ENCODE data around the gene TBC1D5. TPM values are rescaled to one million over a fixed set of nuclear protein-coding genes. Genes with fewer than 3 reads are reported as not detected.

TBC1D5 gene
- total RNA-seq, 1 experiment from 2014 or later: 36.4 TPM

DNA sequence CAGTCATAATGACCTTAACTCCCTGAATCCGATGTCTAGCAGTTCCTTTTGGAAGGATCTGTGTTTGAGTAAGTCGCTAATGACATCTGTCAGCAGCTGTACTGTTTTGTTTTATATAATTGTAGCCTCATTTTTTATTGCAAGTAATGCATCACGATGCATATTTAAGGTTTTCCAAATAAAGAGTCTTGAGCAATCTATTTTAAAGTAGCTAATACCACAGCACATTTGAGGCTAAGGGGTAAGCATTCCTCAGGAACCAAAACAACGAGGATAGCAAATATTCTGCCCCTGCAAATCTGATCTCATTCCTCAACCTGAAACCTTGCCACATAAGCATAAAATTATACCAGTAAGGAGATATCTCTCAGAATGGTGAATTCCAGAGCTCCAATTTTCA is 98.7 kb downstream of the TBC1D5 start:
- no TSS peak for BruUV-seq (replicated peaks)
- H3K4me1 Mint-ChIP-seq (ENCODE audit: low read depth, unreplicated experiment): peaks cover 8% of the 10 kb centered on the region
- CTCF ChIA-PET: no interaction called here

DNA sequence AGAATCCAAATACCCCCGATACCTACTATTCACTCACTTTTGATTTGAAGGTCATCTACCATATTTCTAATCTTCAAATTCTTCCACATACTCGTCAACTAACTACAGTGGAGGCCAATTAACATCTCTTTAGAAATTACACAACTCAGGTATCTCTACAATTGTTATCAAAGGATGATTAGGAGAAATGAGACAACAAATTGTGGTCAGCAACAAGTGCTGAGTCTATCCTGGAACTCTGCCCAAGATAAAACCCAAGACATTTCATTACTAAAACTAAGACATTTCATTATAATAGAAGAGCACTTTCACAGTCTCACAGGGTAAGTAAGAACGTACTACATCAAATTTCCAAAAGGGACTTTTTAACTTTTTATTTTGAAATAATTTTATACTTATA is 100.0 kb downstream of the TBC1D5 start:
- no peaks in the 10 kb centered on the region for H3K27me3 ChIP-seq (replicated peaks; ENCODE audit: control insufficient read depth, insufficient read depth, low read length)
- H3K9me3 ChIP-seq: no peaks in the 10 kb centered on the region
- Mint-ChIP-seq H3K4me1 (ENCODE audit: low read depth, unreplicated experiment) (peaks cover 8% of the 10 kb centered on the region), H3K27ac (ENCODE audit: unreplicated experiment) (no peak overlapping the region), H3K36me3 (ENCODE audit: insufficient read depth, unreplicated experiment) (no peaks in the 10 kb centered on the region), H3K4me3 (ENCODE audit: unreplicated experiment) (no peak overlapping the region), H3K27me3 (ENCODE audit: insufficient read depth, unreplicated experiment) (no peaks in the 10 kb centered on the region), H3K9me3 (ENCODE audit: unreplicated experiment) (no peaks in the 10 kb centered on the region)
- ChIA-PET CTCF (interaction anchor here (0.9 kb wide), 1 partner anchor 199 kb away, joined by 4 read pairs; no protein-coding TSS in a partner anchor), POLR2A (no interaction called here)
- no TSS peak for BruUV-seq (replicated peaks)
- H3K36me3 ChIP-seq (ENCODE audit: control insufficient read depth, insufficient read depth, low read length): no peaks in the 10 kb centered on the region
- TF ChIP-seq, protein P1, sequence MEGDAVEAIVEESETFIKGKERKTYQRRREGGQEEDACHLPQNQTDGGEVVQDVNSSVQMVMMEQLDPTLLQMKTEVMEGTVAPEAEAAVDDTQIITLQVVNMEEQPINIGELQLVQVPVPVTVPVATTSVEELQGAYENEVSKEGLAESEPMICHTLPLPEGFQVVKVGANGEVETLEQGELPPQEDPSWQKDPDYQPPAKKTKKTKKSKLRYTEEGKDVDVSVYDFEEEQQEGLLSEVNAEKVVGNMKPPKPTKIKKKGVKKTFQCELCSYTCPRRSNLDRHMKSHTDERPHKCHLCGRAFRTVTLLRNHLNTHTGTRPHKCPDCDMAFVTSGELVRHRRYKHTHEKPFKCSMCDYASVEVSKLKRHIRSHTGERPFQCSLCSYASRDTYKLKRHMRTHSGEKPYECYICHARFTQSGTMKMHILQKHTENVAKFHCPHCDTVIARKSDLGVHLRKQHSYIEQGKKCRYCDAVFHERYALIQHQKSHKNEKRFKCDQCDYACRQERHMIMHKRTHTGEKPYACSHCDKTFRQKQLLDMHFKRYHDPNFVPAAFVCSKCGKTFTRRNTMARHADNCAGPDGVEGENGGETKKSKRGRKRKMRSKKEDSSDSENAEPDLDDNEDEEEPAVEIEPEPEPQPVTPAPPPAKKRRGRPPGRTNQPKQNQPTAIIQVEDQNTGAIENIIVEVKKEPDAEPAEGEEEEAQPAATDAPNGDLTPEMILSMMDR (IDR thresholded peaks at IDR 0.05; ENCODE audit: insufficient read depth in 1 of 2, low read depth in 1 of 2, low read length in 1 of 2, severe bottlenecking in 1 of 2, unreplicated experiment in 1 of 2): no peak
- H3K4me3 ChIP-seq (ENCODE audit: low read depth, low read length): no peak overlapping the region
- H3K4me1 ChIP-seq: peaks cover 17% of the 10 kb centered on the region
- intact Hi-C loops (cut with micrococcal nuclease; ENCODE audit: unreplicated experiment): no loop called here
- no peak for DNase-seq

More for the DNA sequence above, 98.7 kb downstream of the TBC1D5 start:
- intact Hi-C loops (cut with micrococcal nuclease; ENCODE audit: unreplicated experiment): no loop called here
- Histone ChIP-seq H3K4me3 (ENCODE audit: low read depth, low read length) (no peak overlapping the region), H3K36me3 (ENCODE audit: control insufficient read depth, insufficient read depth, low read length) (no peaks in the 10 kb centered on the region), H3K27me3 (replicated peaks; ENCODE audit: control insufficient read depth, insufficient read depth, low read length) (no peaks in the 10 kb centered on the region), H3K9me3 (no peaks in the 10 kb centered on the region), H3K4me1 (peaks cover 17% of the 10 kb centered on the region)
- no peak overlapping the region for H3K4me3 Mint-ChIP-seq (ENCODE audit: unreplicated experiment)
- POLR2A ChIA-PET: interaction anchor here (0.6 kb wide), 1 partner anchor 152 kb away, joined by 3 read pairs; no protein-coding TSS in a partner anchor
- TF ChIP-seq, protein P1 (IDR thresholded peaks at IDR 0.05; ENCODE audit: insufficient read depth in 1 of 2, low read depth in 1 of 2, low read length in 1 of 2, severe bottlenecking in 1 of 2, unreplicated experiment in 1 of 2): no peak
- DNase-seq: no peak
- no peaks in the 10 kb centered on the region for H3K27me3 Mint-ChIP-seq (ENCODE audit: insufficient read depth, unreplicated experiment)
- H3K27ac Mint-ChIP-seq (ENCODE audit: unreplicated experiment): no peak overlapping the region
- no peaks in the 10 kb centered on the region for H3K36me3 Mint-ChIP-seq (ENCODE audit: insufficient read depth, unreplicated experiment)
- H3K9me3 Mint-ChIP-seq (ENCODE audit: unreplicated experiment): peaks cover under 1% of the 10 kb centered on the region

DNA sequence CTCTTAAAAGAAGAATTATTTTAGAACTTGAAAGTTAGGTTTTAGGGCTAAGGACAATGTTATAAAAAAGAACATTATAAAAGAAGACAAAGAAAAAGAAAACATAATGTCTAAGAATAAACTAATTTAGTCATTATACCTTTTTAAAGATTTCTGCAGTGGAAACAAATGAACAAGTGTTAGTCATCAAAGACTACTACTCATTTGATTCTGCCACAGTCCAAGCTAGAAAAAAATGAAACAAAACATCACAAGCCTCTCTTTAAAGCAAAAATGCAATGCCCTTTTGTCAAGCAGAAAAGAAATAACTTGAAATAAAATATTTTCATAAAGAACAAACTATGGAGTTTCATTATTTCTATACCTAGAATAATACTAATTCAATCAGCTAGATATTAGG is 102.0 kb downstream of the TBC1D5 start:
- no peak overlapping the region for H3K4me3 Mint-ChIP-seq (ENCODE audit: unreplicated experiment)
- POLR2A ChIA-PET: no interaction called here
- CTCF ChIA-PET: no interaction called here
- BruUV-seq (replicated peaks): no TSS peak
- intact Hi-C loops (cut with micrococcal nuclease; ENCODE audit: unreplicated experiment): no loop called here
- H3K27me3 Mint-ChIP-seq (ENCODE audit: insufficient read depth, unreplicated experiment): no peaks in the 10 kb centered on the region
- Histone ChIP-seq H3K36me3 (ENCODE audit: control insufficient read depth, insufficient read depth, low read length) (no peaks in the 10 kb centered on the region), H3K9me3 (no peaks in the 10 kb centered on the region), H3K4me1 (peaks cover 17% of the 10 kb centered on the region), H3K4me3 (ENCODE audit: low read depth, low read length) (no peak overlapping the region), H3K27me3 (replicated peaks; ENCODE audit: control insufficient read depth, insufficient read depth, low read length) (no peaks in the 10 kb centered on the region)
- peaks cover 8% of the 10 kb centered on the region for H3K4me1 Mint-ChIP-seq (ENCODE audit: low read depth, unreplicated experiment)
- TF ChIP-seq, protein P1 (IDR thresholded peaks at IDR 0.05; ENCODE audit: insufficient read depth in 1 of 2, low read depth in 1 of 2, low read length in 1 of 2, severe bottlenecking in 1 of 2, unreplicated experiment in 1 of 2): no peak
- no peak for DNase-seq
- H3K9me3 Mint-ChIP-seq (ENCODE audit: unreplicated experiment): no peaks in the 10 kb centered on the region
- H3K27ac Mint-ChIP-seq (ENCODE audit: unreplicated experiment): no peak overlapping the region
- no peaks in the 10 kb centered on the region for H3K36me3 Mint-ChIP-seq (ENCODE audit: insufficient read depth, unreplicated experiment)
